HCT116 (cell line): ENCODE data around the gene FBXL13. TPM values are rescaled to one million over a fixed set of nuclear protein-coding genes. Genes with fewer than 3 reads are reported as not detected.

ENCODE experiments used
- ATAC-seq: fragments of 200-7000 bp; cut with Tn5 transposase; 2 replicates; pipeline ENCODE4 v1.9.1; 2020; ENCODE audit warnings: mild to moderate bottlenecking, moderate library complexity
- BruUV-seq: library from RNA; stranded (reverse); fragments of 400-500 nt; replicated peaks from 2 replicates; lab custom pipeline; 2021; lab: Mats Ljungman, UMichigan
- CTCF ChIA-PET: fragments of 300-600 bp; sonication (Branson Sonifier 250); formaldehyde crosslinking; loops from one replicate; lab custom pipeline; 2021; ENCODE audit warnings: antibody characterized with exemption; lab: Charles Lee
- POLR2A ChIA-PET: fragments of 300-600, 350-600 bp; sonication (Branson Sonifier 250); formaldehyde crosslinking; loops from one replicate; lab custom pipeline; 2021; ENCODE audit warnings: antibody characterized with exemption; lab: Charles Lee
- RAD21 ChIA-PET, 2 experiments: fragments of 300-600 bp; sonication (Branson Sonifier 250); formaldehyde crosslinking; loops; one replicate each; lab custom pipeline; 2023; ENCODE audit warnings: low total read pairs in 2 of 2; ENCODE audit not compliant: uncharacterized antibody in 2 of 2, unreplicated experiment in 2 of 2, low non-redundant PET in 1 of 2; lab: Charles Lee
- DNase-seq: peaks from one replicate; pipeline ENCODE4 v3.0.0-alpha.2; 2010; ENCODE audit warnings: low read depth, low spot score
- H2AFZ ChIP-seq: fragments of 200-600 bp; shearing (Covaris generic), sonication (generic); 2 replicates; pipeline ENCODE4 v1.6.1; 2017; ENCODE audit warnings: low read depth, mixed run types, mixed read lengths, antibody characterized with exemption, low read length; ENCODE audit not compliant: poor library complexity, severe bottlenecking
- H3K27ac ChIP-seq: 2 replicates; pipeline ENCODE4 v1.5.1; 2012; ENCODE audit warnings: low read depth, low read length
- H3K27me3 ChIP-seq: fragments of 200-600 bp; sonication (generic); 2 replicates; pipeline ENCODE4 v1.6.1; 2016; ENCODE audit warnings: mixed run types, low read length, mixed read lengths; ENCODE audit not compliant: insufficient read depth
- H3K36me3 ChIP-seq, 2 experiments: fragments of 200-500 bp in 1 of 2; fragments of 200-600 bp in 1 of 2; sonication (Bioruptor generic) in 1 of 2; sonication (generic) in 1 of 2; 2 replicates each; pipeline versions ENCODE4 v1.5.1 to v1.6.1; 2014 to 2016; ENCODE audit warnings: low read length in 2 of 2, inconsistent platforms in 1 of 2, mixed read lengths in 1 of 2, mixed run types in 1 of 2; ENCODE audit not compliant: insufficient read depth in 2 of 2, control insufficient read depth in 1 of 2
- H3K4me1 ChIP-seq, 2 experiments: fragments of 200-600 bp in 1 of 2; sonication (generic) in 1 of 2; 2 replicates each; pipeline versions ENCODE4 v1.5.1 to v1.6.1; 2012 to 2017; ENCODE audit warnings: low read length in 2 of 2, inconsistent platforms in 1 of 2, mild to moderate bottlenecking in 1 of 2, mixed read lengths in 1 of 2, mixed run types in 1 of 2, moderate library complexity in 1 of 2; ENCODE audit not compliant: insufficient read depth in 2 of 2, control insufficient read depth in 1 of 2
- H3K4me2 ChIP-seq: fragments of 200-600 bp; sonication (generic); 2 replicates; pipeline ENCODE4 v1.6.1; 2017; ENCODE audit warnings: mixed run types, low read length, mixed read lengths
- H3K4me3 ChIP-seq, 2 experiments: fragments of 200-600 bp in 1 of 2; sonication (generic) in 1 of 2; replicated peaks in 1 of 2; 2 replicates each; pipeline ENCODE4 v1.5.1; 2011 to 2016; ENCODE audit warnings: low read length in 2 of 2, control low read depth in 1 of 2, low read depth in 1 of 2, mild to moderate bottlenecking in 1 of 2, mixed read lengths in 1 of 2, mixed run types in 1 of 2
- H3K79me2 ChIP-seq: fragments of 200-600 bp; sonication (generic); 2 replicates; pipeline ENCODE4 v1.6.1; 2017; ENCODE audit warnings: mild to moderate bottlenecking, mixed run types, low read length, moderate library complexity, mixed read lengths; ENCODE audit not compliant: insufficient read depth
- H3K9ac ChIP-seq: fragments of 200-600 bp; sonication (generic); 2 replicates; pipeline ENCODE4 v1.6.1; 2016; ENCODE audit warnings: low read length, mixed read lengths
- H3K9me2 ChIP-seq: fragments of 200-600 bp; sonication (generic), shearing (Covaris generic); 2 replicates; pipeline ENCODE4 v1.6.1; 2017; ENCODE audit warnings: mixed run types, mild to moderate bottlenecking, moderate library complexity; ENCODE audit not compliant: insufficient read depth
- H3K9me3 ChIP-seq, 2 experiments: fragments of 200-500 bp in 1 of 2; fragments of 200-600 bp in 1 of 2; sonication (Bioruptor generic) in 1 of 2; sonication (generic) in 1 of 2; 2 replicates each; pipeline ENCODE4 v1.6.1; 2014 to 2017; ENCODE audit warnings: low read length in 2 of 2, mixed read lengths in 2 of 2, inconsistent platforms in 1 of 2, low read depth in 1 of 2, mild to moderate bottlenecking in 1 of 2, mixed run types in 1 of 2, moderate library complexity in 1 of 2; ENCODE audit not compliant: control insufficient read depth in 1 of 2, insufficient read depth in 1 of 2
- H4K20me1 ChIP-seq: fragments of 200-600 bp; sonication (generic), shearing (Covaris generic); 2 replicates; pipeline ENCODE4 v1.6.1; 2017; ENCODE audit warnings: mixed run types, mild to moderate bottlenecking, moderate library complexity; ENCODE audit not compliant: insufficient read depth
- CEBPB ChIP-seq: IDR thresholded peaks from 2 replicates; pipeline ENCODE4 v1.6.1; 2012; ENCODE audit warnings: low read depth
- CTCF ChIP-seq, 3 experiments: fragments of 200-600 bp in 1 of 3; sonication (generic) in 1 of 3; IDR thresholded peaks in 2 of 3; conservative IDR thresholded peaks in 1 of 3; 2 replicates each; pipeline ENCODE4 v1.5.1; 2012 to 2017; ENCODE audit warnings: low read depth in 2 of 3, low read length in 2 of 3, antibody characterized with exemption in 1 of 3, borderline replicate concordance in 1 of 3, control low read depth in 1 of 3, mild to moderate bottlenecking in 1 of 3, mixed read lengths in 1 of 3, mixed run types in 1 of 3, moderate library complexity in 1 of 3; ENCODE audit not compliant: insufficient read depth in 1 of 3
- EZH2 ChIP-seq: fragments of 200-600 bp; sonication (generic); IDR thresholded peaks from 2 replicates; pipeline ENCODE4 v1.6.1; 2017; ENCODE audit warnings: antibody characterized with exemption, mixed run types
- FOSL1 ChIP-seq: IDR thresholded peaks from 2 replicates; pipeline ENCODE4 v1.6.1; 2012; ENCODE audit warnings: low read depth
- MAX ChIP-seq: IDR thresholded peaks from 2 replicates; pipeline ENCODE4 v1.6.1; 2012
- POLR2A ChIP-seq: IDR thresholded peaks from 2 replicates; pipeline ENCODE4 v1.7.0; 2011; ENCODE audit warnings: borderline replicate concordance; ENCODE audit not compliant: insufficient read depth, insufficient read length; ENCODE audit errors: extremely low read depth
- POLR2AphosphoS5 ChIP-seq: IDR thresholded peaks from 2 replicates; pipeline ENCODE4 v1.6.1; 2011; ENCODE audit warnings: mild to moderate bottlenecking, low read depth, low read length, moderate library complexity
- REST ChIP-seq: IDR thresholded peaks from 2 replicates; pipeline ENCODE4 v1.6.1; 2012; ENCODE audit warnings: low read depth
- SP1 ChIP-seq: IDR thresholded peaks from 2 replicates; pipeline ENCODE4 v1.6.1; 2012; ENCODE audit warnings: low read depth
- ZBTB33 ChIP-seq: IDR thresholded peaks from 2 replicates; pipeline ENCODE4 v1.6.1; 2011; ENCODE audit warnings: mild to moderate bottlenecking, low read length, moderate library complexity; ENCODE audit not compliant: insufficient replicate concordance; ENCODE audit errors: extremely low read depth
- ZFX ChIP-seq: fragments of 450-650 bp; IDR thresholded peaks from 2 replicates; pipeline ENCODE4 v1.6.1; 2017
- intact Hi-C: fragments of 100-400 bp; cut with micrococcal nuclease; formaldehyde crosslinking; loops from 2 replicates; pipeline ENCODE4 v1.10.0; 2022
- total RNA-seq: library from RNA; stranded (reverse); gene quantifications from one replicate; pipeline ENCODE4 v1.2.1, GENCODE V29; 2021; ENCODE audit not compliant: unreplicated experiment

Gene FBXL13
- total RNA-seq, 1 experiment from 2014 or later = 1.0 TPM

GRCh38 chr7:103009466-103010185, 65.0 kb downstream of the FBXL13 start:
- no TSS peak for BruUV-seq
- no peak overlapping the region for H3K27ac ChIP-seq
- H3K4me1 ChIP-seq = no peaks in the 10 kb centered on the region
- no peaks in the 10 kb centered on the region for H4K20me1 ChIP-seq
- TF ChIP-seq CEBPB (no peak), ZBTB33 (no peak), ZFX (no peak), REST (no peak), SP1 (no peak), EZH2 (no peak), POLR2A (no peak), FOSL1 (no peak), POLR2AphosphoS5 (no peak), MAX (no peak), CTCF (IDR thresholded peaks at IDR 0.05 in 2 of 3, conservative IDR thresholded peaks at IDR 0.05 in 1 of 3; ENCODE audit: borderline replicate concordance in 1 of 3, insufficient read depth in 1 of 3, low read depth in 2 of 3, low read length in 2 of 3) (no peak)
- H3K36me3 ChIP-seq = no peaks in the 10 kb centered on the region
- no peaks in the 10 kb centered on the region for H3K9me2 ChIP-seq
- H3K4me3 ChIP-seq = no peak overlapping the region
- RAD21 ChIA-PET = no interaction called here
- no peak overlapping the region for H2AFZ ChIP-seq
- no peaks in the 10 kb centered on the region for H3K27me3 ChIP-seq
- POLR2A ChIA-PET = interaction anchor here (1.8 kb wide), 1 partner anchor 17 kb away, joined by 7 read pairs; no protein-coding TSS in a partner anchor
- no peak overlapping the region for H3K4me2 ChIP-seq
- DNase-seq (no peak), ATAC-seq (no peak)
- CTCF ChIA-PET = no interaction called here
- H3K9me3 ChIP-seq = no peaks in the 10 kb centered on the region
- no peak overlapping the region for H3K9ac ChIP-seq
- intact Hi-C loops = no loop called here
- no peaks in the 10 kb centered on the region for H3K79me2 ChIP-seq
